Left cardiac atrium (tissue), 4 donors: ENCODE measurements around the gene RNASE7. TPM values are rescaled to one million over a fixed set of nuclear protein-coding genes. Genes with fewer than 3 reads are reported as not detected.
A peak's percentile ranks its signal among the peaks of the same experiment; 100 is the strongest.

Experiments used
- ATAC-seq, 2 donors: fragments of 200-7000 bp; cut with Tn5 transposase; one replicate each; pipeline ENCODE4 v1.9.1; 2020; ENCODE audit warnings: mild to moderate bottlenecking in 2 of 2, moderate library complexity in 2 of 2
- DNase-seq: peaks from one replicate; pipeline ENCODE4 v3.0.0-alpha.2; 2020
- intact Hi-C, 2 donors: fragments of 100-400 bp; cut with DNase I; formaldehyde crosslinking; loops; one replicate each; pipeline versions ENCODE4 v1.14.1 to v1.15.1; 2022 to 2023
- total RNA-seq, 2 donors: library from RNA; stranded (reverse); fragmentation: NEBNext Ultra II Directional; extraction: Animal tissue kit (Norgen Biotek cat#: 25700); gene quantifications; one replicate each; pipeline ENCODE4 v1.2.1, GENCODE V29; 2021
- donor health status: DM: no; HTN: yes; CAD: no.
- donor health status: DM: no; HTN: yes; CAD: no; lungs with severe emphysema.
- donor health status: DM: yes; HTN: yes; CAD: no.
- donor health status: Dilated cardiomyopathy.

Gene RNASE7
- total RNA-seq, 2 donors from 2014 or later: not detected

GRCh38 chr14:21075719-21076437, 33.7 kb downstream of the RNASE7 start:
- intact Hi-C loops: no loop called here
- ATAC-seq (no peak), DNase-seq (no peak)

GRCh38 chr14:21077672-21078071, 35.5 kb downstream of the RNASE7 start:
- ATAC-seq: no peak

GRCh38 chr14:21078287-21078686, 36.1 kb downstream of the RNASE7 start:
- ATAC-seq (no peak), DNase-seq (no peak)
- intact Hi-C loops: no loop called here

More at GRCh38 chr14:21077672-21078071, 35.5 kb downstream of the RNASE7 start:
- intact Hi-C loops: no loop called here
- DNase-seq: no peak

DNA sequence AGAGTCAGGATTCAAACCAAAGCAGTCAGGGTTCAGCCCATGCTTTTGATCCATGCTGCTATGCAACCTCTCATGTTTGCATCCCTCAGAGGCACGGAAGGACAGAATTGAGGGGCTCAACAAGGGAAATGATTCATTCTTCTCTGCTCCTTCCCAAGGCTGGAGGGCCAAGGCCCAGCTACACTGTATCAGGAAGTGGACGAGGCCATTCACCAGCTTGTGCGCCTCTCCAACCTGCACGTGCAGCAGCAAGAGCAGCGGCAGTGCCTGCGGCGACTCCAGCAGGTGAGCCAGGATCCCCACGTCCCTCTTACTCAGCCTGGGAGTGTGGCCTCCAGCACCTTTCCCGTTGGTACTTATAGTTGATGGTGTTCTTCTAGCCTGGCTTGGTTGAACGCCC, 36.6 kb downstream of the RNASE7 start:
- DNase-seq (no peak), ATAC-seq (no peak)
- intact Hi-C loops: no loop called here

DNA sequence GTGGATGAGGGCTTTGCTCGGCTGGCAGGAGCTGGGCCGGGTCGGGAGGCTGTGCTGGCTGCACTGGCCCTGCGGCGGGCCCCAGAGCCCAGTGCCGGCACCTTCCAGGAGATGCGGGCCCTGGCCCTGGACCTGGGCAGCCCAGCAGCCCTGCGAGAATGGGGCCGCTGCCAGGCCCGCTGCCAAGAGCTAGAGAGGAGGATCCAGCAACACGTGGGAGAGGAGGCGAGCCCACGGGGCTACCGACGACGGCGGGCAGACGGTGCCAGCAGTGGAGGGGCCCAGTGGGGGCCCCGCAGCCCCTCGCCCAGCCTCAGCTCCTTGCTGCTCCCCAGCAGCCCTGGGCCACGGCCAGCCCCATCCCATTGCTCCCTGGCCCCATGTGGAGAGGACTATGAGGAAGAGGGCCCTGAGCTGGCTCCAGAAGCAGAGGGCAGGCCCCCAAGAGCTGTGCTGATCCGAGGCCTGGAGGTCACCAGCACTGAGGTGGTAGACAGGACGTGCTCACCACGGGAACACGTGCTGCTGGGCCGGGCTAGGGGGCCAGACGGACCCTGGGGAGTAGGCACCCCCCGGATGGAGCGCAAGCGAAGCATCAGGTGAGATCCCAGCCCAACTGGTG, 39.5 kb downstream of the RNASE7 start:
- intact Hi-C loops: no loop called here
- DNase-seq: no peak
- ATAC-seq: no peak

- DNase-seq: no peak
- intact Hi-C loops: no loop called here
- peak in 1 of 2 donors; percentile 38 for ATAC-seq
Observed at GRCh38 chr14:21083565-21084325, 41.6 kb downstream of the RNASE7 start.

DNA sequence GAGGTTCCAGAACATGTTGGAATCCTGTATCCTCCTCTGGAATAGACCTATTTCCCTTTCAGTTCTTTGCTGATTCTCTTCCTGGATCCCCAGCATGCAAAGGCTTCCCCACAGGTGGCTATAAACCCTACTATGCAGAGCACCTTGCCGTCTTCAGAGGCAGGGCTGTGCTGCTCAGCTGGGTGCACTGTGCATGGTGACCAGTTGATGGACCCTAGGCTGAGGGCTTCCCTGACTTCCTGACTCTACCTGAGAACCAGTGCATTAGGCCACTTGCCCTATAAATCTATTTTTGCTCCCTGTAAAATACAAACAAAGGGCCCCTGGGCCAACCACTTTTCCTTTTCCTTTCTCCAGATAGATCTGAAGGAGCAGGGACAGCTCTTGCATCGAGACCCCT, 42.2 kb downstream of the RNASE7 start:
- no peak for ATAC-seq
- no peak for DNase-seq
- intact Hi-C loops: no loop called here

- intact Hi-C loops: no loop called here
- no peak for DNase-seq
- ATAC-seq: peak; percentile 8 to 48
Observed at GRCh38 chr14:21084998-21085853, 43.1 kb downstream of the RNASE7 start.

DNA sequence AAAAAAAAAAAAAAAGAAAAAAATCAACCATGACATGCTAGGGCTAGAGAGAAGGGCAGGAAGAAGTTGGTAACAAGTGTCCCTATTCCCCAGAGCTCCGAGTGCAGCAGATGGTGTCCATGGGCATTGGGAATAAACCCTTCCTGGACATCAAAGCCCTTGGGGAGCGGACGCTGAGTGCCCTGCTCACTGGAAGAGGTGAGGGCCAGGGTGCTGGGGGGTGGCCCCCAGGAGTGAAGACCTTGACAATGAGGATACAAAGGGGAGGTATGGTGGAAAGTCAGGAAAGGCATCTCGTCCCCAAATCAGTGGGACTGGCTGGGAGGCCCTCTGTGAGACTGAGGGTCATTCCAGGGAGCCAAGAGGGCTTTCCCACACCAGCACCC, 44.7 kb downstream of the RNASE7 start:
- intact Hi-C loops: no loop called here
- ATAC-seq (no peak), DNase-seq (no peak)

DNA sequence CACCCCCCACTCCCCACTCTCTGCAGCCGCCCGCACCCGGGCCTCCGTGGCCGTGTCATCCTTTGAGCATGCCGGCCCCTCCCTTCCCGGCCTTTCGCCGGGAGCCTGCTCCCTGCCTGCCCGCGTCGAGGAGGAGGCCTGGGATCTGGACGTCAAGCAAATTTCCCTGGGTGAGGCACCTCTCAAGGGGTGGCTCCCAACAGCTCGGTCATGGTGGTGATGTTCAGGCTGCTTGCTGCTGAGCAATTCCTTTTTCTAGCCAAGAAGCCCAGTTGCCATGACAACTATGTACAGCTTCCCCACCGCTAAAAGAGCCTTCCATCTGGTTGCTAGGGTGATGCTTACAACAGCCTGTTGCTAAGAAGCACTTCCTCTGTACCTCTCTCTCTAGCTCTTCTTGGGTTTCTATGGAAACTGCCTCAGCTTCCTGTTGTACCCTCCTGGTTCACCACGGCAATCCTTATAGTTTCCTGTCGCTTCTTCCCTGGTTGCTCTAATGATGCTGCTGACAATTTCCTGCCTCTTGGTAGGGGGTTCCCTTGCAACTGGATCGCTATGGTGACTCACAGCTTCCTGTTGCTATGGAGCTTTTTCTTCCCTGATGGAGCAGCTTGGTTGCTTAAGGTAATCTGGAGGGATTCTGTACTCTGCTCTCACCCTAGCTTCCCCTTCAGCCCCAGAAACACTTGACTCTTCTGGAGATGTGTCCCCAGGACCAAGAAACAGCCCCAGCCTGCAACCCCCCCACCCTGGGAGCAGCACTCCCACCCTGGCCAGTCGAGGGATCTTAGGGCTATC, 45.3 kb downstream of the RNASE7 start:
- intact Hi-C loops: no loop called here

DNA sequence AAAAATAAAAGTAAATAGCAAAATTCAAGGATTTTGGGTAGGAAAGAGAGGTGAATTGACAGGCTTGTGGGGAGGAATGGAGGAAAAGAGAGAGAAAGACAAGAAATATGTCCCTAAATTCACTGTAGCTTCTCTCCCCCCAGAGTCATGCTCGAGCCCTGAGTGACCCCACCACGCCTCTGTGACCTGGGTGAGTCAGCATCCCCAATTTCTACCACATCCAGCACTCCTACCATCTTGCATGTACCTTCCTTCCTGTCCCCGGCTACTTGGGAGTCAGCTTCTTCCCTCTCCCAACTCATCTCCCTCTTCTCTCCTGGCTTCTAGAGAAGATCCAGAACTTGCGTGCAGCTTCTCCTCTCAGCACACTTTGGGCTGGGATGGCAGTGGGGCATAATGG, 46.5 kb downstream of the RNASE7 start:
- intact Hi-C loops: no loop called here
- no peak for DNase-seq
- ATAC-seq: no peak

More for the DNA sequence above, 45.3 kb downstream of the RNASE7 start:
- peak; percentile 1 to 27 for ATAC-seq
- DNase-seq: no peak

DNA sequence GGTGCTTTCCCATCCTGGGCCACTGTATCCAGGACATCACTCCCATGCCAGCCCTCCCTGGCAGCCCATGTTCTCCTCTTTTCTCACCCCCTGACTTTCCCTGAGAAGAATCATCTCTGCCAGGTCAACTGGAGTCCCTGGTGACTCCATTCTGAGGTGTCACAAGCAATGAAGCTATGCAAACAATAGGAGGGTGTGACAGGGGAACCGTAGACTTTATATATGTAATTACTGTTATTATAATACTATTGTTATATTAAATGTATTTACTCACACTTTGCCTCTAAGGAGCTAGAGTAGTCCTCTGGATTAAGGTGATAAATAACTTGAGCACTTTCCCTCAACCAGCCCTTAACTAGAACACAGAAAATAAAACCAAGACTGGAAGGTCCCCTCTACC, 47.1 kb downstream of the RNASE7 start:
- ATAC-seq: no peak
- intact Hi-C loops: no loop called here
- DNase-seq: no peak

DNA sequence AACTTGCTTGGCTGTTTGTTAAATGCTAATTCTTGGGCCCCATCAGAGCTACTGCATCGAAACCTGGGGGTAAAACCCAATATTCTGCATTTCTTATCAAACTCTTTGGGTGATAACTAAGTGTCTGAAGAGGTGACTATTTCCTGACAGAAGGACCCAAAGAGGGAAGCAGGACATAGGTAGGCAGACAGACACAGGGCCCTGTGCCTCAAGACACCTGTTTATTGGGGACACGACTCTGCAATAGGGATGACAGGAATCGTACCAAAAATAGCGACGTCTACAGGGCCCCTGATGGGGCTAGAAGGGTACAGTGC, 47.7 kb downstream of the RNASE7 start:
- intact Hi-C loops: loop anchor here (5.0 kb wide), 1 partner anchor 73 kb away; no protein-coding TSS in a partner anchor
- no peak for DNase-seq

DNA sequence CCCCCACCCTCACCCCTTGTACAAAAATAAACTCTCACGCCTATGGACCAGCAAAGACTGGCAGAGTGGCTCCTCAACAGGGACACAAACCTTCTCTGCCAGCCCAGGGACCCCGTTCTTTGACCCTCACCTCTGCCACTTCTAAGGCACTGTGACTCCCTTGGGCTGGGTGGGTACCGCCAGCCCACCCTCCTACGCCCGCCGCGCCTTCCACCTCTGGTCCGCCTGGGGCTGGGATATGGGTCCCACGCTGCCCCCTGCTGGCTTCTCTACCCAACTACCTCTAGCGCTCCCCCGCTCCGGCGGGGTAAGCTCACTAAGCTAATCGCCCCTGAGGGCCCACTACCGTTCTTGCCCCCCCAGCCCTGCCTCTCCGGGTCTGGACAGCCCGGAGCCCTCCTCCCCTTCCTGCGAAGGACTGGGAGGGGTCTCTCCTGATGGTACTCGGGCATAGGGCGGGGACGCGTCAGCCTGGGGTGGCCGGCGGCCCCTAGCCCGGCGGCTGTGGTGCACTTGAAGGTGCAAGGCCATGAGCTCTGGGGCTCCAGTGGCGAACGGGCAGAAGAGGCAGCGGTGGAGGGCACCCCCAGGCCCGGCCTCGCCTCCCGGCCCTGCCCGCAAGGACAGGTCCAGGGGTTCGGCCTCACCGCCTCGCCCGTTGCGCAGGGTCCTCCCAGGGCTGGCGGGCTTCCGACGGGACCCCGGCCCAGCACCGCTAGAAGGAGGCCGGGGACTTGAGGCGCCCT, 48.2 kb downstream of the RNASE7 start:
- ATAC-seq: no peak
- intact Hi-C loops: loop anchor here (5.0 kb wide), 1 partner anchor 73 kb away; no protein-coding TSS in a partner anchor
- DNase-seq: no peak

More for the DNA sequence above, 47.7 kb downstream of the RNASE7 start:
- no peak for ATAC-seq

DNA sequence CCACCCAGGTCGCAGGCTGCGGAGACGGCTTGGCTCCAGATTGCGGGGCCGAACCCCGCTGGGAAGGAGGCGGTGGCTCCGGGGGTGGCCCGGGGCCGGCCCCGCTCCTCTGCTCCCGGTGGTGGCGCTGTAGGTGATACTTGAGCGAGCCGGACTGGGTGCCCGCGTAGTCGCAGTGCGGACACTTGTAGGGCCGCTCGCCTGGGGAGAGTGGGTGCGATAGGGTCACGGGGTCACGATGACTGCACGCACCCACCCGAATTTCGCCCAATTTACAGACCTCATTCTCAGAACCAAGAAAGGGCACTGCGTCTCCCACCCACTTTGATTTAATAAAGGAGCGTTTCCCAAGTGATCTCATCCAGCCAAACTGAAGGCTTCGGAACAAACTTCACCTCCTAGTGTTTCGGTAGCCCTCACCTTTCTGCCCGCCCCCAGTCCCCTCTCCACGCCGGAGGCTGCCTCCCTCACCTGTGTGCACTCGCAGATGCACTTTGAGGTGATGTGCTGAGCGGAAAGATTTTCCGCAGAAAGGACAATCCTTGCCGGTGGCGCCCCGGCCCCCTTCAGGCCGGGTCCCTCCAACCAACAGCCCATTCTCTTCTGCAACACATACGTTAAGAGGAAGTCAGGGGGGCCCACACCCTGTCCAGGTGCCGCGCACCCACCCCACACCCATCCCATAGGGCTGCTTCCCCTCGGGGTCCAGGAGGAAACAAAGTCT, 48.9 kb downstream of the RNASE7 start:
- no peak for ATAC-seq
- no peak for DNase-seq
- intact Hi-C loops: loop anchor here (5.0 kb wide), 1 partner anchor 74 kb away; no protein-coding TSS in a partner anchor

DNA sequence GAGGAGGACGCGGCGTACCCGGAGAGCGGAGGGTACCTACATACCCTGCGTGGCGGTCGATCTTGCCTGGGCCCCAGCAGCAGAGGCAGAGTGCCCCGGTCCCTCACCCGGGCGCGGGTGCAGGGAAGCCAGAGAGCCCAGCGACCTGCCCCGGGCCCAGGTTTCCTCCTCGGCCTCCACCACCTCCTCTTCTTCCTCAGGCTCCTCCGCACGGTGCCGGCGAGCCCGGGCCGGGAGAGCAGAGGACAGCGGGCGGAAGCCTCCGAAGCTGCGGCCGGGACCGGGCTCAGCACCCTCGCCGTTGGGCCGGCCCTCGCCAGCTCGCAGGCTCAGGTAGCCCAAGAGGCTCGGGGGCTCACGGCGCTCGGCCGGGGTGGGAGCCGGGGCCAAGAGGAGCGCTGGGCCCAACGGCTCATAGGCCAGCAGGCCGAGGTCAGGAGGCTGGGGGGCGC, 49.7 kb downstream of the RNASE7 start:
- ATAC-seq (peak; percentile 2 to 3), DNase-seq (no peak)
- intact Hi-C loops: loop anchor here (5.0 kb wide), 1 partner anchor 75 kb away; no protein-coding TSS in a partner anchor
